ENCODE results near the gene UFSP2.

Gene UFSP2

DNA sequence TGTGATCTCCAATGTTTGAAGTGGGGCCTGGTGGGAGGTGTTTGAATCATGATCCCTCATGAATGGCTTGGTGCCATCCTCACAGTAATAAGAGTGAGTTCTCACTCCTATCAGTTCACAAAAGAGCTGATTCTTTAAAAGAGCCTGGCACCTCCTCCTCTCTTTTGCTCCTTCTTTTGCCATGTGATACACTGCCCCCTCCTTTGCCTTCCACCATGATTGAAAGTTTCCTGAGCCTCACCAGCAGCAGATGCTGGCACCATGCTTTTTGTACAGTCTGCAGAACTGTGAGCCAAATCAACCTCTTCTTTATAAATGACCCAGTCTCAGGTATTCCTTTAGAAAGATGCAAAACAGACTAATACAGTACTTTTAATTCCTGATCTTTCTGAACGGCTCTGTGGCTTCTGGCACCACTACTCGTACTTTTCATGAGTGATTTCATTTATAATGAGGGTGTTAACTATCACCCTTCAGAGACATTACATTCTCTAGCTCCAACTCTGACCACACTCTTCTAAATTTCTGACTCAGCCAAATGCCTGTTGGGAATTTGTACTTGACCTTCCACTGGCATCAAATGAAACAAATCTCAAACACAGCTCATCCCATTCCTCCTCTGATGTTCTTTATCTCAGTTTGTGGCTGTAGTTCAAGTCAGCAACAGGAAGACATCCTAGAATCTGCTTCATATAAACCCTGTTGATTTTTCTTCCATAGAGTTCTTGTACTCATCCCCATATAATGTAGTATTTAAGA, 4.2 kb downstream of the UFSP2 start:
- H4K20me1 ChIP-seq (ENCODE audit: control insufficient read depth, insufficient read depth, low read depth, low read length) = no peaks in the 10 kb centered on the region
- no peak for TF ChIP-seq EZH2phosphoT487 (IDR thresholded peaks at IDR 0.05; ENCODE audit: borderline replicate concordance, low read length)
- no peaks in the 10 kb centered on the region for H3F3A ChIP-seq (ENCODE audit: control insufficient read depth, insufficient read depth)
- no peak overlapping the region for H3K27ac ChIP-seq (ENCODE audit: low read depth, low read length)
- H3K27me3 ChIP-seq (ENCODE audit: control insufficient read depth, low read length) = no peaks in the 10 kb centered on the region
- H3K4me2 ChIP-seq (ENCODE audit: low read length) = no peak overlapping the region
- H3K79me2 ChIP-seq (ENCODE audit: control insufficient read depth, low read length) = peaks cover 18% of the 10 kb centered on the region
- H3K36me3 ChIP-seq (ENCODE audit: control insufficient read depth, low read length) = peaks cover 20% of the 10 kb centered on the region
- no peaks in the 10 kb centered on the region for H3K9me3 ChIP-seq (ENCODE audit: control insufficient read depth, insufficient read depth, low read length)
- peaks cover 20% of the 10 kb centered on the region for H3K4me1 ChIP-seq (ENCODE audit: control insufficient read depth, low read length)
- H3K4me3 ChIP-seq (ENCODE audit: low read length) = no peak overlapping the region
- no peaks in the 10 kb centered on the region for H3K9me2 ChIP-seq (replicated peaks; ENCODE audit: control insufficient read depth, low read length)

DNA sequence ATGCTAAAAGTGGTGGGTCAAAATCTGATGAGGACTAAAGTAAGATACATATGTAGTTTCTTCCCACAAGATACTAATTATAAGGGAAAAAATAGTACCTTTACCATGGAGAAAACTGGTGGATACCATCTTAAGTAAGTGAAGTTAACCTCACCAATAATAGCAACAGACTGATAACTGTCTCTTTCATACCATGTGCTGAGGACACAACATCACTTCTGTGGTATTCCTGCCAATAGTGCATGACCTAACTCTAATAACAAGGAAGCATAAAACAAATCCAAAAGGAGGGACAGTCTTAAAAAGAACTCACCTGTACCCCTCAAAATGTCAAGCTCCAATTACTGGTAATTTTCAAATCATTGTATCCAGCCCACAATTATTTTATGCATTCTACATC, 8.8 kb downstream of the UFSP2 start:
- Histone ChIP-seq H3K79me2 (ENCODE audit: control insufficient read depth, low read length) (no peaks in the 10 kb centered on the region), H3K9me3 (ENCODE audit: control insufficient read depth, insufficient read depth, low read length) (no peaks in the 10 kb centered on the region), H3K9me2 (replicated peaks; ENCODE audit: control insufficient read depth, low read length) (no peaks in the 10 kb centered on the region), H3K4me2 (ENCODE audit: low read length) (no peak overlapping the region), H3K36me3 (ENCODE audit: control insufficient read depth, low read length) (peaks cover 32% of the 10 kb centered on the region), H3K27ac (ENCODE audit: low read depth, low read length) (no peak overlapping the region), H3K4me3 (ENCODE audit: low read length) (no peak overlapping the region), H4K20me1 (ENCODE audit: control insufficient read depth, insufficient read depth, low read depth, low read length) (no peaks in the 10 kb centered on the region), H3K4me1 (ENCODE audit: control insufficient read depth, low read length) (no peaks in the 10 kb centered on the region), H3F3A (ENCODE audit: control insufficient read depth, insufficient read depth) (no peaks in the 10 kb centered on the region), H3K27me3 (ENCODE audit: control insufficient read depth, low read length) (no peaks in the 10 kb centered on the region)
- TF ChIP-seq, protein P1, sequence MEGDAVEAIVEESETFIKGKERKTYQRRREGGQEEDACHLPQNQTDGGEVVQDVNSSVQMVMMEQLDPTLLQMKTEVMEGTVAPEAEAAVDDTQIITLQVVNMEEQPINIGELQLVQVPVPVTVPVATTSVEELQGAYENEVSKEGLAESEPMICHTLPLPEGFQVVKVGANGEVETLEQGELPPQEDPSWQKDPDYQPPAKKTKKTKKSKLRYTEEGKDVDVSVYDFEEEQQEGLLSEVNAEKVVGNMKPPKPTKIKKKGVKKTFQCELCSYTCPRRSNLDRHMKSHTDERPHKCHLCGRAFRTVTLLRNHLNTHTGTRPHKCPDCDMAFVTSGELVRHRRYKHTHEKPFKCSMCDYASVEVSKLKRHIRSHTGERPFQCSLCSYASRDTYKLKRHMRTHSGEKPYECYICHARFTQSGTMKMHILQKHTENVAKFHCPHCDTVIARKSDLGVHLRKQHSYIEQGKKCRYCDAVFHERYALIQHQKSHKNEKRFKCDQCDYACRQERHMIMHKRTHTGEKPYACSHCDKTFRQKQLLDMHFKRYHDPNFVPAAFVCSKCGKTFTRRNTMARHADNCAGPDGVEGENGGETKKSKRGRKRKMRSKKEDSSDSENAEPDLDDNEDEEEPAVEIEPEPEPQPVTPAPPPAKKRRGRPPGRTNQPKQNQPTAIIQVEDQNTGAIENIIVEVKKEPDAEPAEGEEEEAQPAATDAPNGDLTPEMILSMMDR (IDR thresholded peaks at IDR 0.05; ENCODE audit: low read depth, low read length, poor library complexity, severe bottlenecking) = no peak
- no peak for TF ChIP-seq EZH2phosphoT487 (IDR thresholded peaks at IDR 0.05; ENCODE audit: borderline replicate concordance, low read length)

DNA sequence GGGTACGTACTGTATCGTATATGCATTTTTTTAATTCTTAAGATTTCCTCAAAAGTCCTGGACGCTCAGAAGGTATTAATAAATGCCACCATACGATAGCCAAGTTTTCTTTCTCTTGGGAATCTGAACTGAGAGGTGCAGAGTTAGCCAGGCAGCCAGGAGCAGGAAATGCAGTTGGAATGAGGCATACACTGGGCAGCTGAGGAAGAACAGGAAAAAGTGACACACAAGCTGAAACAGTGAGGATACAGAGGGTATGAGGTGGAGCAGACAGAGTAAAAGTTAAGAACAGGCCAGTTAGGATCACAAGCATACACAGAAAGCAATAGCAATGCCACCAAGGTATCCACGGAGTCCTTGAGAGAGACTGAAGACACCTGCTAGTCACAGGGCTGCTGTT, 13.4 kb downstream of the UFSP2 start:
- H3K36me3 ChIP-seq (ENCODE audit: control insufficient read depth, low read length) = peaks cover 39% of the 10 kb centered on the region

DNA sequence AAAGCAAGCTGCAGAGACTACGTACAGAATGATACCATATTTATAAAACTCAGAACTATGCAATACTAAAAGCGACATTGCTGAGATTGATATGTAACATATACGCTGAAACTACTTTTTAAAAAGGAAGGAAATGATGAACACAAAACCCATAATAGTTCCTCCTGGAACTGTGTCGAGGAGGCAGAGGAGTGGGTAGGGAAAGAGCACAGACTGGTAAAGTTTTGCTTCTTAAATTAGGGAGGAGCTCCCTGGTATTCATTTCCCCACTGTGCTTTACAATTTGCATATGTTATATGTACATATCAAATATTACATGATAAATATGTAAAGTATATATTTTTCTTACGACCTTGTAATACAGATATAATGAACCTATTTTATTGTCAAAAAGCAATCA, 13.9 kb downstream of the UFSP2 start:
- Histone ChIP-seq H3K79me2 (ENCODE audit: control insufficient read depth, low read length) (no peaks in the 10 kb centered on the region), H3K9me3 (ENCODE audit: control insufficient read depth, insufficient read depth, low read length) (no peaks in the 10 kb centered on the region), H3K4me3 (ENCODE audit: low read length) (no peak overlapping the region), H3K27ac (ENCODE audit: low read depth, low read length) (no peak overlapping the region), H4K20me1 (ENCODE audit: control insufficient read depth, insufficient read depth, low read depth, low read length) (no peaks in the 10 kb centered on the region), H3K27me3 (ENCODE audit: control insufficient read depth, low read length) (no peaks in the 10 kb centered on the region), H3K4me1 (ENCODE audit: control insufficient read depth, low read length) (no peaks in the 10 kb centered on the region), H3K4me2 (ENCODE audit: low read length) (no peak overlapping the region), H3K9me2 (replicated peaks; ENCODE audit: control insufficient read depth, low read length) (no peaks in the 10 kb centered on the region), H3F3A (ENCODE audit: control insufficient read depth, insufficient read depth) (no peaks in the 10 kb centered on the region), H3K36me3 (ENCODE audit: control insufficient read depth, low read length) (peaks cover 36% of the 10 kb centered on the region)
- TF ChIP-seq, protein P1 (IDR thresholded peaks at IDR 0.05; ENCODE audit: low read depth, low read length, poor library complexity, severe bottlenecking) = no peak
- no peak for TF ChIP-seq EZH2phosphoT487 (IDR thresholded peaks at IDR 0.05; ENCODE audit: borderline replicate concordance, low read length)

More for the DNA sequence above, 13.4 kb downstream of the UFSP2 start:
- H3K27ac ChIP-seq (ENCODE audit: low read depth, low read length) = no peak overlapping the region
- no peaks in the 10 kb centered on the region for H3K9me3 ChIP-seq (ENCODE audit: control insufficient read depth, insufficient read depth, low read length)
- H4K20me1 ChIP-seq (ENCODE audit: control insufficient read depth, insufficient read depth, low read depth, low read length) = no peaks in the 10 kb centered on the region
- no peaks in the 10 kb centered on the region for H3K79me2 ChIP-seq (ENCODE audit: control insufficient read depth, low read length)
- no peaks in the 10 kb centered on the region for H3K9me2 ChIP-seq (replicated peaks; ENCODE audit: control insufficient read depth, low read length)
- H3K27me3 ChIP-seq (ENCODE audit: control insufficient read depth, low read length) = no peaks in the 10 kb centered on the region
- no peaks in the 10 kb centered on the region for H3F3A ChIP-seq (ENCODE audit: control insufficient read depth, insufficient read depth)
- no peak overlapping the region for H3K4me2 ChIP-seq (ENCODE audit: low read length)
- H3K4me1 ChIP-seq (ENCODE audit: control insufficient read depth, low read length) = no peaks in the 10 kb centered on the region
- H3K4me3 ChIP-seq (ENCODE audit: low read length) = no peak overlapping the region
- TF ChIP-seq, protein P1 (IDR thresholded peaks at IDR 0.05; ENCODE audit: low read depth, low read length, poor library complexity, severe bottlenecking) = no peak
- no peak for TF ChIP-seq EZH2phosphoT487 (IDR thresholded peaks at IDR 0.05; ENCODE audit: borderline replicate concordance, low read length)
